Calu3 (cell line): ENCODE data around the gene DLX1. TPM values are rescaled to one million over a fixed set of nuclear protein-coding genes. Genes with fewer than 3 reads are reported as not detected.

Source experiments
- BruUV-seq: library from RNA; stranded (reverse); fragments of 400-500 nt; replicated peaks from 2 replicates; lab custom pipeline; 2021; lab: Mats Ljungman, UMichigan
- CTCF ChIA-PET: fragments of 300-600 bp; sonication (Branson Sonifier 250); formaldehyde crosslinking; loops from one replicate; lab custom pipeline; 2022; ENCODE audit warnings: antibody characterized with exemption; lab: Charles Lee
- DNase-seq: peaks from one replicate; pipeline ENCODE4 v3.0.0; 2022
- H3K27ac Mint-ChIP-seq: one replicate; pipeline ENCODE4 v1.8.0; 2022; ENCODE audit warnings: mixed read lengths; ENCODE audit not compliant: unreplicated experiment
- H3K27me3 Mint-ChIP-seq: one replicate; pipeline ENCODE4 v1.8.0; 2022; ENCODE audit warnings: mixed read lengths; ENCODE audit not compliant: unreplicated experiment
- H3K36me3 Mint-ChIP-seq: one replicate; pipeline ENCODE4 v1.8.0; 2022; ENCODE audit warnings: mild to moderate bottlenecking, moderate library complexity, mixed read lengths; ENCODE audit not compliant: insufficient read depth, unreplicated experiment
- H3K4me1 Mint-ChIP-seq: one replicate; pipeline ENCODE4 v1.8.0; 2022; ENCODE audit warnings: mild to moderate bottlenecking, low read depth, mixed read lengths; ENCODE audit not compliant: unreplicated experiment
- H3K4me3 Mint-ChIP-seq: one replicate; pipeline ENCODE4 v1.8.0; 2022; ENCODE audit warnings: mild to moderate bottlenecking, low read depth, moderate library complexity, mixed read lengths; ENCODE audit not compliant: unreplicated experiment
- H3K9me3 Mint-ChIP-seq: one replicate; pipeline ENCODE4 v1.8.0; 2022; ENCODE audit warnings: low read depth, mixed read lengths; ENCODE audit not compliant: unreplicated experiment
- CTCF ChIP-seq: fragments of 200-600 bp; IDR thresholded peaks from one replicate; pipeline ENCODE4 v1.8.0; 2022; ENCODE audit warnings: antibody characterized with exemption; ENCODE audit not compliant: unreplicated experiment
- intact Hi-C: fragments of 100-400 bp; cut with micrococcal nuclease; formaldehyde crosslinking; loops from one replicate; pipeline ENCODE4 v1.10.0; 2022; ENCODE audit not compliant: unreplicated experiment
- total RNA-seq: library from RNA; stranded (reverse); gene quantifications from 2 replicates; pipeline ENCODE4 v1.2.3, GENCODE V29; 2022

DLX1 gene
- total RNA-seq, 1 experiment from 2014 or later: not detected

- intact Hi-C loops: no loop called here
- BruUV-seq: no TSS peak
- H3K4me3 Mint-ChIP-seq: no peak overlapping the region
Observed at GRCh38 chr2:172089633-172090032, 4.3 kb downstream of the DLX1 start.

GRCh38 chr2:172090044-172090961 lies 5.0 kb downstream of the DLX1 start:
- BruUV-seq: no TSS peak
- Mint-ChIP-seq H3K4me3 (no peak overlapping the region), H3K9me3 (no peaks in the 10 kb centered on the region), H3K27me3 (peaks cover 100% of the 10 kb centered on the region), H3K4me1 (peaks cover 26% of the 10 kb centered on the region), H3K27ac (no peak overlapping the region), H3K36me3 (peaks cover 10% of the 10 kb centered on the region)
- intact Hi-C loops: no loop called here
- CTCF ChIA-PET: no interaction called here
- TF ChIP-seq CTCF: no peak
- no peak for DNase-seq

More at GRCh38 chr2:172089633-172090032, 4.3 kb downstream of the DLX1 start:
- Mint-ChIP-seq H3K36me3 (peaks cover 14% of the 10 kb centered on the region), H3K27ac (no peak overlapping the region), H3K4me1 (peaks cover 27% of the 10 kb centered on the region), H3K9me3 (no peaks in the 10 kb centered on the region), H3K27me3 (peaks cover 100% of the 10 kb centered on the region)
- CTCF ChIA-PET: no interaction called here
- TF ChIP-seq CTCF: no peak
- DNase-seq: no peak

- no peak for TF ChIP-seq CTCF
- Mint-ChIP-seq H3K4me1 (peaks cover 22% of the 10 kb centered on the region), H3K27me3 (peaks cover 100% of the 10 kb centered on the region), H3K27ac (no peak overlapping the region), H3K4me3 (no peak overlapping the region), H3K9me3 (no peaks in the 10 kb centered on the region), H3K36me3 (peaks cover 5% of the 10 kb centered on the region)
- no TSS peak for BruUV-seq
- intact Hi-C loops: no loop called here
- CTCF ChIA-PET: no interaction called here
- no peak for DNase-seq
Observed at GRCh38 chr2:172091000-172091641, 5.8 kb downstream of the DLX1 start.

GRCh38 chr2:172091761-172092566 lies 6.7 kb downstream of the DLX1 start:
- H3K27ac Mint-ChIP-seq: no peak overlapping the region
- no peaks in the 10 kb centered on the region for H3K9me3 Mint-ChIP-seq
- peaks cover 5% of the 10 kb centered on the region for H3K36me3 Mint-ChIP-seq
- peaks cover 20% of the 10 kb centered on the region for H3K4me1 Mint-ChIP-seq
- CTCF ChIA-PET: no interaction called here
- no peak for TF ChIP-seq CTCF
- no peak for DNase-seq
- no peak overlapping the region for H3K4me3 Mint-ChIP-seq
- no TSS peak for BruUV-seq
- intact Hi-C loops: no loop called here
- H3K27me3 Mint-ChIP-seq: peaks cover 100% of the 10 kb centered on the region
